ENCODE results near the gene SLC6A16.
"Not testable (repeated sequence)": the region's sequence is repeated elsewhere in the genome, so short reads cannot be mapped to it uniquely, and the experiment has no call there.

Gene SLC6A16

GRCh38 chr19:49301866-49302252, 23.1 kb downstream of the SLC6A16 start:
- H3K36me3 ChIP-seq (ENCODE audit: low read length), result no peaks in the 10 kb centered on the region
- H3F3A ChIP-seq (ENCODE audit: insufficient read depth), result 0 out of 2 replicates have a peak, but pooled peaks cover 5% of the 10 kb centered on the region
- no peak overlapping the region for H3K4me2 ChIP-seq (ENCODE audit: low read depth, low read length, poor library complexity, severe bottlenecking)
- H3K9me2 ChIP-seq (replicated peaks; ENCODE audit: insufficient read depth, low read length), result no peaks in the 10 kb centered on the region
- H2AFZ ChIP-seq (ENCODE audit: low read depth, low read length, severe bottlenecking), result no peak overlapping the region
- no peaks in the 10 kb centered on the region for H4K20me1 ChIP-seq (ENCODE audit: low read depth, low read length)
- H3K27ac ChIP-seq (ENCODE audit: low read depth, low read length), result no peak overlapping the region
- H3K4me3 ChIP-seq (ENCODE audit: insufficient read depth, low read length, poor library complexity, severe bottlenecking), result no peak overlapping the region
- no peaks in the 10 kb centered on the region for H3K27me3 ChIP-seq (ENCODE audit: low read length)
- TF ChIP-seq EZH2phosphoT487 (conservative IDR thresholded peaks at IDR 0.05; ENCODE audit: low read length) (no peak), CTCF (IDR thresholded peaks at IDR 0.05; ENCODE audit: insufficient read depth, low read length, poor library complexity, severe bottlenecking) (no peak)
- no peaks in the 10 kb centered on the region for H3K79me2 ChIP-seq (ENCODE audit: insufficient read depth, low read length)
- H3K9me3 ChIP-seq (ENCODE audit: insufficient read depth, low read length), result no peaks in the 10 kb centered on the region
- H3K9ac ChIP-seq (ENCODE audit: low read length), result no peak overlapping the region

GRCh38 chr19:49301165-49301865, 23.7 kb downstream of the SLC6A16 start:
- Histone ChIP-seq H4K20me1 (ENCODE audit: low read depth, low read length) (no peaks in the 10 kb centered on the region), H2AFZ (ENCODE audit: low read depth, low read length, severe bottlenecking) (no peak overlapping the region), H3F3A (ENCODE audit: insufficient read depth) (0 out of 2 replicates have a peak, but pooled peaks cover 5% of the 10 kb centered on the region), H3K9me3 (ENCODE audit: insufficient read depth, low read length) (no peaks in the 10 kb centered on the region), H3K4me2 (ENCODE audit: low read depth, low read length, poor library complexity, severe bottlenecking) (peak overlapping the region; percentile 16), H3K27me3 (ENCODE audit: low read length) (no peaks in the 10 kb centered on the region), H3K9ac (ENCODE audit: low read length) (no peak overlapping the region), H3K9me2 (replicated peaks; ENCODE audit: insufficient read depth, low read length) (no peaks in the 10 kb centered on the region), H3K4me3 (ENCODE audit: insufficient read depth, low read length, poor library complexity, severe bottlenecking) (no peak overlapping the region), H3K79me2 (ENCODE audit: insufficient read depth, low read length) (no peaks in the 10 kb centered on the region), H3K27ac (ENCODE audit: low read depth, low read length) (no peak overlapping the region), H3K36me3 (ENCODE audit: low read length) (no peaks in the 10 kb centered on the region)
- TF ChIP-seq EZH2phosphoT487 (conservative IDR thresholded peaks at IDR 0.05; ENCODE audit: low read length), result no peak
- peak; percentile 60 for TF ChIP-seq CTCF (IDR thresholded peaks at IDR 0.05; ENCODE audit: insufficient read depth, low read length, poor library complexity, severe bottlenecking)

- H3K4me2 ChIP-seq (ENCODE audit: low read depth, low read length, poor library complexity, severe bottlenecking); H3F3A ChIP-seq (ENCODE audit: insufficient read depth); H3K4me3 ChIP-seq (ENCODE audit: insufficient read depth, low read length, poor library complexity, severe bottlenecking); H2AFZ ChIP-seq (ENCODE audit: low read depth, low read length, severe bottlenecking); H3K27ac ChIP-seq (ENCODE audit: low read depth, low read length); H3K9me3 ChIP-seq (ENCODE audit: insufficient read depth, low read length); H3K9ac ChIP-seq (ENCODE audit: low read length); H3K27me3 ChIP-seq (ENCODE audit: low read length); H4K20me1 ChIP-seq (ENCODE audit: low read depth, low read length); H3K9me2 ChIP-seq (replicated peaks; ENCODE audit: insufficient read depth, low read length); H3K36me3 ChIP-seq (ENCODE audit: low read length); H3K79me2 ChIP-seq (ENCODE audit: insufficient read depth, low read length): not testable (repeated sequence)
Observed at GRCh38 chr19:49298653-49299052, 26.3 kb downstream of the SLC6A16 start.

GRCh38 chr19:49297403-49297802, 27.6 kb downstream of the SLC6A16 start:
- H3K9ac ChIP-seq (ENCODE audit: low read length), result no peak overlapping the region
- H3K9me3 ChIP-seq (ENCODE audit: insufficient read depth, low read length), result no peaks in the 10 kb centered on the region
- TF ChIP-seq EZH2phosphoT487 (conservative IDR thresholded peaks at IDR 0.05; ENCODE audit: low read length), result no peak
- TF ChIP-seq CTCF (IDR thresholded peaks at IDR 0.05; ENCODE audit: insufficient read depth, low read length, poor library complexity, severe bottlenecking), result no peak
- H3F3A ChIP-seq (ENCODE audit: insufficient read depth), result 0 out of 2 replicates have a peak, but pooled peaks cover 5% of the 10 kb centered on the region
- H3K4me2 ChIP-seq (ENCODE audit: low read depth, low read length, poor library complexity, severe bottlenecking), result no peak overlapping the region
- H3K36me3 ChIP-seq (ENCODE audit: low read length), result no peaks in the 10 kb centered on the region
- no peaks in the 10 kb centered on the region for H3K9me2 ChIP-seq (replicated peaks; ENCODE audit: insufficient read depth, low read length)
- H2AFZ ChIP-seq (ENCODE audit: low read depth, low read length, severe bottlenecking), result no peak overlapping the region
- no peak overlapping the region for H3K4me3 ChIP-seq (ENCODE audit: insufficient read depth, low read length, poor library complexity, severe bottlenecking)
- no peaks in the 10 kb centered on the region for H3K79me2 ChIP-seq (ENCODE audit: insufficient read depth, low read length)
- H3K27ac ChIP-seq (ENCODE audit: low read depth, low read length), result no peak overlapping the region
- no peaks in the 10 kb centered on the region for H3K27me3 ChIP-seq (ENCODE audit: low read length)
- no peaks in the 10 kb centered on the region for H4K20me1 ChIP-seq (ENCODE audit: low read depth, low read length)

Measured in SU-DHL-6 (cell line).